Measurements from ENCODE around the gene PRR9. TPM values are rescaled to one million over a fixed set of nuclear protein-coding genes. Genes with fewer than 3 reads are reported as not detected.

The PRR9 gene
- total and polyA plus RNA-seq, 12 donors = not detected

DNA sequence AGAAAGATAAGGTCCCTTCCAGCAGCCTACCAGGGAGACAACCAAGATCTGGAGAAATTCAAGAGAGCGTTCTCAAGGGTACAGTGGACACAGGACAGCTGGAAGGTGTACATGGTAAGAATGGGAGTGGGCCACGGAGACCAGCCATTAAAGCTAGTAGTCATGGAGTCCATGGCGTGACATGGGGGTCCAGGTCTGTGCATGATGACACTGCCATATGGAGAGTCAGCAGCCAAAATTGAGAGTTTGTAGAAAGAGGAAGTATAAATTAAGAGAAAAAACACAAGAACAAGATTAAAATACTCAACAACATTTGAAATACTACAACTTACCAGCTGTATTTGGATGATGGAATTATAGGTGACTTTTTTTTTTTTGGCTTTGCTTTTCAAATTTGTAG, 34.2 kb downstream of the PRR9 start:
- no peak overlapping the region for H3K4me3 ChIP-seq
- no peaks in the 10 kb centered on the region for H3K9me3 ChIP-seq (replicated peaks in 1 of 3)
- H3K27ac ChIP-seq = no peak overlapping the region
- DNase-seq = no peak
- H3K4me1 ChIP-seq (replicated peaks in 1 of 2) = no peaks in the 10 kb centered on the region
- peaks cover 10% of the 10 kb centered on the region for H3K27me3 ChIP-seq
- TF ChIP-seq POLR2A (IDR thresholded peaks at IDR 0.05) = no peak
- TF ChIP-seq, protein P1, sequence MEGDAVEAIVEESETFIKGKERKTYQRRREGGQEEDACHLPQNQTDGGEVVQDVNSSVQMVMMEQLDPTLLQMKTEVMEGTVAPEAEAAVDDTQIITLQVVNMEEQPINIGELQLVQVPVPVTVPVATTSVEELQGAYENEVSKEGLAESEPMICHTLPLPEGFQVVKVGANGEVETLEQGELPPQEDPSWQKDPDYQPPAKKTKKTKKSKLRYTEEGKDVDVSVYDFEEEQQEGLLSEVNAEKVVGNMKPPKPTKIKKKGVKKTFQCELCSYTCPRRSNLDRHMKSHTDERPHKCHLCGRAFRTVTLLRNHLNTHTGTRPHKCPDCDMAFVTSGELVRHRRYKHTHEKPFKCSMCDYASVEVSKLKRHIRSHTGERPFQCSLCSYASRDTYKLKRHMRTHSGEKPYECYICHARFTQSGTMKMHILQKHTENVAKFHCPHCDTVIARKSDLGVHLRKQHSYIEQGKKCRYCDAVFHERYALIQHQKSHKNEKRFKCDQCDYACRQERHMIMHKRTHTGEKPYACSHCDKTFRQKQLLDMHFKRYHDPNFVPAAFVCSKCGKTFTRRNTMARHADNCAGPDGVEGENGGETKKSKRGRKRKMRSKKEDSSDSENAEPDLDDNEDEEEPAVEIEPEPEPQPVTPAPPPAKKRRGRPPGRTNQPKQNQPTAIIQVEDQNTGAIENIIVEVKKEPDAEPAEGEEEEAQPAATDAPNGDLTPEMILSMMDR (IDR thresholded peaks at IDR 0.05) = no peak
- H3K36me3 ChIP-seq (replicated peaks in 1 of 2) = no peaks in the 10 kb centered on the region
- intact Hi-C loops (cut with DNase I) = no loop called here
- 83 to 90% (median 84%) methylated on average over 3 of the region's 3 CpGs for WGBS, 4 donors

DNA sequence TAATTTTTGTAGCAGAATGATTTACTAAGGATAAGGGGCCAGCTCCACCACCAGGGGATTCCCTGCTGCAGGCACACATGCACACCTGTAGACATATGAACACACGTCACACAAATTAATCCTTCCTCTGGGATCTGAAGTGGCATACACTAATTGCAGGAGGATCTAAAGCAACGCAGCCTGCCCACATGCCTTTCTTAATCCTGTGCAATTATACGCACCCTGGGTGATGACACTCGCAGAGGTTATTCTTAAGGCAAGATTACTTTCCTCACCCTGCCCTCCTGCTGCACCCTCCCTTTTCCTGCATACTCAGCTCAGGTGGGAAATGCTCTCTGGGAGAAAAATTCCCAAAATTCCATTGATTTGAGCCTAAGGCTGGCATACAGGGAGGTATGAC, 34.6 kb downstream of the PRR9 start:
- WGBS, 4 donors = 82 to 86% (median 83%) methylated on average over 4 of the region's 4 CpGs
- no peaks in the 10 kb centered on the region for H3K4me1 ChIP-seq (replicated peaks in 1 of 2)
- no peak for TF ChIP-seq POLR2A (IDR thresholded peaks at IDR 0.05)
- TF ChIP-seq, protein P1 (IDR thresholded peaks at IDR 0.05) = no peak
- intact Hi-C loops (cut with DNase I) = no loop called here
- no peak overlapping the region for H3K27ac ChIP-seq
- no peaks in the 10 kb centered on the region for H3K9me3 ChIP-seq (replicated peaks in 1 of 3)
- H3K36me3 ChIP-seq (replicated peaks in 1 of 2) = no peaks in the 10 kb centered on the region
- no peak overlapping the region for H3K4me3 ChIP-seq
- no peak for DNase-seq
- peaks cover 10% of the 10 kb centered on the region for H3K27me3 ChIP-seq

DNA sequence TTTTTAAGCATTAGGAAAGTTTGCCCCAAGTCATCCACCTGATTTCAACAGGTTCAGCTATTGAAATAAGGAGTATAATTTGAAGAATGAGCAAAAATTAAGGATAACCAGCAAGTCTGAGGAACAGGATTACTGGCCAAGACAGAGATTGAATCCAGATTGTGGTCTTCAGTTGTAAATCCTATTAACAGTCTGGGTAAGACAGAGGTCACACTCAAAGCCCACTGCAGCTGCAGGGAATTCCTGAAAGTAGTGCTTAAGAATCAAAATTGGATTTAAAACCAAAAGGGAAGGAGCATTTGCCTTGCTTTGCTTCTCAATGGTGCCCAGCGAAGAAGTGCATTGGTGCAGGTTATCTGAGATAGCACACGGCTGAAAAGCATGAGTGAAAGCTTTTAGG, 35.7 kb downstream of the PRR9 start:
- H3K36me3 ChIP-seq (replicated peaks in 1 of 2) = no peaks in the 10 kb centered on the region
- H3K27me3 ChIP-seq = peaks cover 10% of the 10 kb centered on the region
- no peak overlapping the region for H3K27ac ChIP-seq
- no peaks in the 10 kb centered on the region for H3K9me3 ChIP-seq (replicated peaks in 1 of 3)
- TF ChIP-seq, protein P1 (IDR thresholded peaks at IDR 0.05) = no peak
- no peak for TF ChIP-seq POLR2A (IDR thresholded peaks at IDR 0.05)
- H3K4me3 ChIP-seq = no peak overlapping the region
- DNase-seq = no peak
- WGBS, 4 donors = 35 to 92% (median 65%) methylated on average over 2 of the region's 2 CpGs
- H3K4me1 ChIP-seq (replicated peaks in 1 of 2) = no peaks in the 10 kb centered on the region
- intact Hi-C loops (cut with DNase I) = no loop called here

DNA sequence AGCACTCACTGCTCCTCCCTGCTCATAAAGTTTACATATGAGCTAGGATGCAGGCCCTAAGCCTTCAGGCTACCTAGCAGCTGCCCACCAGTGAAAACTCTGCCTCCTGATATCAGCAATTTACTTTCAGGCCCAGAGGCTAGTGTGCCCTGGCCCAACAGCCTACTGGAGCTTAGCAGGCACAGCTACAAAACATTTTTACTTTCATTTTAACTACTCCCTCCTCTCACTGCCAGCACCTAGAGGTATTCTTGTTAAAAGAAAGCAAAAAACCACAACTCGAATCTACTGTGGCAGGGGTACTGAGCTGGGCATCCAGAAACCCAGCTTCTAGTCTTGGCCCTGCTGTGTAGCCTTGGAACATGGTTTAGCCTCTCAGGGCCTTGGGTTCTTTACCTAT, 36.3 kb downstream of the PRR9 start:
- H3K4me3 ChIP-seq = no peak overlapping the region
- DNase-seq = no peak
- intact Hi-C loops (cut with DNase I) = no loop called here
- H3K4me1 ChIP-seq (replicated peaks in 1 of 2) = no peaks in the 10 kb centered on the region
- TF ChIP-seq, protein P1 (IDR thresholded peaks at IDR 0.05) = no peak
- no peak for TF ChIP-seq POLR2A (IDR thresholded peaks at IDR 0.05)
- no peaks in the 10 kb centered on the region for H3K36me3 ChIP-seq (replicated peaks in 1 of 2)
- no peak overlapping the region for H3K27ac ChIP-seq
- H3K9me3 ChIP-seq (replicated peaks in 1 of 3) = no peaks in the 10 kb centered on the region
- WGBS, 4 donors = 36 to 64% (median 49%) methylated on average over 1 of the region's 1 CpG
- H3K27me3 ChIP-seq = peaks cover 10% of the 10 kb centered on the region
